ENCODE results near the gene SNTG2.

Gene SNTG2

DNA sequence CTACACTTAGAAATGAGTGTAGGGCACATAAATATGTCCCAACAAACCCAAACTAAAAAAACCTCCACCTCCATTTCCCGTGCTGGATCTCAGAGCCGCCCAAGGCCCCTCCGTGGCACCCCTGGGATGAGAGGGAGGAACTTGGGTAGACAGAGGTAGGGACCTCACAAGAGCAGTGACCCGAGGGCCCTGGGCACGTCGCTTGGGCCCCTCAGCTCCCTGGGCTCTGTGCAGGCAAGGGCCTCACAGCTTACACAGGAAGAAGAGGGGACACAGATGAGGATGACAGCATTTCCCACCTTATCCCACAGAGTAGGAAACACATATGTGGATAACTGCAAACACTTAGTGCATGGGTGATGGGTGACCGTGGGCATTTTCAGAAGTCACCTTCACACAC is 368.7 kb downstream of the SNTG2 start:
- DNase-seq (ENCODE audit: low read depth) = no peak

DNA sequence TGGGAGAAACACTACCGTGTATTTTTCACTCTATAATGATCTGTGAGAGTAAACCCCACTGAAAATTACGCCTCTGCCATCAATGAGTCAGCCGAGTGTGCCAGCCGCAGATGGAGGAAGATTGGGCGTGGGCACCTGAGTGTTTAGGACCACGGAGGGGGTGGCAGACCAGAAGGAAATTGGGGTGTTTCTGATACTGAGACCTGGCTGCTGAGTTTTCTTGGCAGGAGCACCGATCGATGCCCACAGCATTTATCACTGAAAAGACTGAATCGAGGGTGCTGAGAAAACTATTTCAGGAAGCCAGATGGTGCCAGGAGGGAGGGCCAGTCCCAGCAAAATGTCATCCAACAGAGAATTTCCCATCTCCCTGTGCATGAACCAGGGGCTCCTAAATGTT is 370.7 kb downstream of the SNTG2 start:
- no peak for DNase-seq (ENCODE audit: low read depth)

DNA sequence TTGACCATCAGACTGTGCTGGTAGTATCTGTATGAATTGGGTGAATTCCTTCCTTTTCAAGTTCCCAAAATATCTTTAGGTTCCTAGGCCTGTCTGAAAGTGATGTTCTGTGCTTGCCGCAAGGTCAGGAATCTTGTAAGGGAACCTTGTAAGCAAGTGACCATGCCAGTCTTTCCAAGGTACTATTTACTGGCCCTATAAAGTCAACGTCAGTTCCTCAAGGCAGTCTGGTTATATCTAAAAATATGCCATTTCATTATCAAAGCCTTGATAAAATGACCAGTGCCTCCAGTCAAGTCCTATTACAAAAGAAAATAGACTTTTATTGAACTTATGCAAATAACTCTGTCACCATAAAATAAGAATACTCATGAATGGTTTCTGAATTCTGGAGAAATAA is 374.2 kb downstream of the SNTG2 start:
- DNase-seq (ENCODE audit: low read depth) = no peak

GRCh38 chr2:1328684-1329083 is 378.0 kb downstream of the SNTG2 start:
- DNase-seq (ENCODE audit: low read depth) = no peak

DNA sequence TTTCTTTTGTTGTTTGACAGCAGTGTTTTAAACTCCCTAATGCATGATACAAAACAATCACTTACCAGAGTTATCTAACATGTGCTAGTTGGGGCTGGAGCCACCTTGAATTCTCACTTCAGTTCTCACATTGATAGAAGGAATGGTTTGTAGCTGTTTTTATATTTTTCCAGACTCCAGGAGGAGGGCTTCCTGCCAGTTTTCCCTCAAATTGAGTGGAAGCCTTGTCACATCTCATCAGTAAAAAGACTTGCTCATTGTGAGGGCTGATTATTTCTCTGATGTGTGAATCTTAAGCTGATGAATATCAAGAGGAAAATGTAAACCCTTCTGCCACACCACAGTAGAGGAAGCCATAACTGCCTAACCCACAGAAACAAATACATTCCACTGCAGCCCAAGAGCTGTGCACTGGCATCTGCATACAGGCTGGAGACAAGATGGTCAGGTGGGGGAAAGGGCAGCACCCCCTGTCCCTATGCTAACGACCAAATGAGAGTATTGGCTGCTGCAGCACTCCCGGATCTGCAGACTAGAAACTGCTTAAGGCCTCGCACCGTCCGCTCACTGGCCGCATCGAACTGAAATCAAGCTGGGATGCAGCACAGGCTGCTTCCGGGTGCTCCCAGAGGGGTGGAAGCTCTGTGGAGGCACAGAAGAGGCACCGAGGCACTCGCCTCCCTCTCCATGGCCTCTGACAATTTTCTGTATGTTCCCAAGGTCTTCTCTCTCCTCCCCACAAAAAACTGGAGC is 388.9 kb downstream of the SNTG2 start:
- DNase-seq (ENCODE audit: low read depth) = no peak

DNA sequence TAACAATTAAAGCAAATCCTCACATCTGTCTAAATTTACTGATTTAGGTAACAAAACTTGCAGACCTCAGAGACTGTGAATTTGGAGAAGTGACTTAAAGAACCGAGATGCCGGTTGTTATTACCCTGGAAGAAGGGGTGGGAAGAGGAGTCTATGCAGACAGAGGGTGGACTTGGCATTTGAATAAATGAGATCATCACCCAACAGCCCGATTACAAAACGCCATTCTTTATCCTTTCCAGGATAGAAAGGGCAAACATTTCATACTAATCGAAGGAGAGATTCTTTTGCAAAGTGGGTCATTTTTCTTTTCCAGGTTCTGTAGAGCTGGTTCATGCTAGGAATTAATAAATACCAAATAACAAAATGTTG is 389.5 kb downstream of the SNTG2 start:
- no peak for DNase-seq (ENCODE audit: low read depth)

DNA sequence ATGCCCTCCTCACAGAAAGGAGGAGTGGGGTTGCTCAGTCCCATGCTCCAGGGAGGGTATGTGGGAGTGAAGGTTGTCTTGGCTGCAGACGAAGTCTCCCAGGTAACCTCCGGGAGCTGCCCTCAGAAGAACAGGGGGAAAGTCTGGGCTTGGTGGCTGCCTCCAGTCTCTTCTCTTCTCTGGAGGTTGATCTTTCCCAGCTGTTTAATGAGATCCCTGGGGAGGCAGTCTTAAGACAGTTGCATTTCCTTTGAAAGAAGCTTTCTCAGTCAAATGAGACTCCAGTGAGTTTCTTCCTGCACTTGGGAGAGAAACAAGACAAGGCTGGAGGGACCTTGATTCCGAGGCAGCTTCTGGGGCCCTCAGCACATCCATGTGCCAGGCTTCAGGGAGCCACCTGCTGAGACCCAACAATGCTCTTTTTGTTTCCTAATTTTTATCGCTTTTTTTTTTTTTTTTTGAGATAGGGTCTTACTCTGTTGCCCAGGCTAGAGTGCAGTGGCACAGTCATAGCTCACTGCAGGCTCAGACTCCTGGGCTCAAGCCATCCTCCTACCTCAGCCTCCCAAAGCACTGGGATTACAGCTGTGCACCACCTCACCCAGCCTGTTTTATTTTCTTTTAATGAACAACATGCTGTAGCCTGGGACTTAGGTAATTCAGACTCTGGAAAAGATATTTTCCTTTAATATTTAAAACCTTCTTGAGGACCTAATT is 390.9 kb downstream of the SNTG2 start:
- DNase-seq (ENCODE audit: low read depth) = no peak

GRCh38 chr2:1348789-1349188 is 398.1 kb downstream of the SNTG2 start:
- DNase-seq (ENCODE audit: low read depth) = no peak

DNA sequence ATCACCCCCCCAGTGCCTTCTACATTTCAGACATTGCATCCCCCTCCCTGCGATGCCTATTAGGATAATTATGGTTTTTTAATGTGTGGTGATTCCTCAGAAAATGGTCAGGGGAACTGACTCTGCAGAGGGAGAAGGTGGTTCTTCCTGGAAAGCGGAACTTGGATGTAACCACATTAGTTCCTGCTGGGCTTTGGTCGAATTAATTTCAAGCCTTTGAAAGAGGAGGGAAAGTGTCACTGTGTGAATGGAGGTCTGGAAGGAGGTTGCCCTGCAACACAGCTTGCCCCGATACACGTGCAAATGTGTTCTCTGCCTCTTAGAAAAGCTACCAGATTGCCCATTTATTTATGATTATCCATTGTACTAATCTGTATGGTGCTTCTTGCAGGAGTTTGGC is 399.5 kb downstream of the SNTG2 start:
- no peak for DNase-seq (ENCODE audit: low read depth)

- DNase-seq (ENCODE audit: low read depth) = no peak
Measured at GRCh38 chr2:1353124-1353523, 402.5 kb downstream of the SNTG2 start.

DNA sequence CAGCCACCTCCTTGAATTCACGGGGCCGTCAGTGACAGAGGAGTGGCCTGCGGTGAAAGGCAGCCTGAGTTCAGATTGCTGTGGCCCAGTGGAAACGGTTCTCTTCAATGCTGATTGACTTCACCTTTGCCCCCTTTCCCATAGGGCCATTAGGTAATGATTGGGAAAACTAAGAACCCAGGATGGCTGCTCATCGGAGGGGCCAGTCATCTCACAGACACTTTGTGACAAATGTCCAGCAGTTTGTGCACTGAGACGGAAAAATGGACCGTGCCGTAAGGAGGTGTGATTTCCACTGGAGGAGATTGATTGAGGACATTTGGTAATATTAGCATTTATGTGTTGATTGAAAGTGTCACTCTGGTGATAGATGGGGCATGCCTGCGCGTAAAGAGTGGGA is 402.9 kb downstream of the SNTG2 start:
- DNase-seq (ENCODE audit: low read depth) = no peak

DNA sequence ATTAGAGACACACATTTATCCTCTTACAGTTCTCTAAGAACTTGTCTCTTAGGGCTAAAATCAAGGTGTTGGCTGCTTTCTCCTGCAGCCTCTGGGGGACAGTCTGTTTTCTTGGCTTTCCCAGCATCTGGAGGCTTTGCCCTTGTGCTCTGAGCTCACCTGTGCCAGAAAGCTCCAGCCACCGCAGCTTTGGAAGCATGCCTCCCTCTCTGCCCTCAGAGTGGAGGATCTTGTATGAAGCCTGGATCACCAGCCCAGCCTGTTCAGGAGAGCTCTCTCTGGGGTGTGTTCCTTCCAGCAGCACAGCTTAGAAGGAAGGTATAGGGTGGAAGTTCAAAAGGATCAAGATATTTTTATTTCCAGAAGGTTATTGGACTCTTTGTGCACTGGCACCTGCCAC is 409.5 kb downstream of the SNTG2 start:
- DNase-seq (ENCODE audit: low read depth) = no peak

DNA sequence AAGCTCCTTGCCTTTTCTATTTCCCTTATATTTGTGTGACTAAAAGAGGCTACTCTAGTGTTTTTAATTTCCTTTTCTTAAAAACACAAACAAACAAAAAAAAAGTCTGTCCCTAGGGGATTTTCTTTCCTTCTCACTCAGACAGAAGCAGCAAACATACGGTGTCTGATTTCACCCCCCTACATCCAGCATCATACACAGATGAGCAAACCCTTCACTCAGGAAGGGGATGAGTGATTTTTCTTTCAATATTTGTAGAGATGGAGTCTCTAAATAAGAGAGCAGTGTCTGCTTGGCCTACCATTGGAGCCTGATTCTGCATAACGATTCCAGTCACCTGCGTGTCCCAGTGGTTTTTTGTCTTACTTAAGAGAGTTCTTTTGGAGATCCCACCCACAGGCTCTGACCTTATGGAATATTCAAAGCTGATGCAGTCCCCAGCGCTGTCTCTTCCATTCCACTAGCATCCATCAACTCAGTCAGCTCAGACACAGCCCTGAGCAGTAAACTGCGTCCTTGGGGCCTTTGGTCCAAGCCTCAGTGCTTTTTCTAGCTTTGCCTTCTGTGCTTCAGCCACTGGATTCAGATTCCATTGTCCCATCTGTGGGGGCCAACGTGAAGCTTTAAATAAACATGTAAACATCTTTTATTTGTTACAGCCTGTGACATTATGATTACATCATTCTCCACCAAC is 410.1 kb downstream of the SNTG2 start:
- no peak for DNase-seq (ENCODE audit: low read depth)

DNA sequence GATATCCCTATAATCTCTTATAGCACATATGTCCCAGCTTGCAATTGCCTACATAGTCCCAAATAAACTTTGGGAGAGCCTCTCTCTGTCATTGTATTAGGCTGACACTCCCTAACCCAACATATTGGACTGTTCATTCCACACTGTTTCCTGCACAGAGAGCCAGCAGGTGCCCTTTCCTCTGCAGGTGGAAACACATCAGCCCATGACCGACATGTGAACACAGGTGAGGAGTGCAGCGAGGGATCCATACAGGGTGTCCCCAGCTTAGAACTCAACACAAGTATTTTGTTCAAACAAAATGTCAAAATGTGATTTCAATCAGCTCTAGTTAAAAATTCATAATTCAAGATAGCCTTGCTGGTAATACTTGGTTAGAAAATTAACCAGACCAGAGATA is 412.7 kb downstream of the SNTG2 start:
- no peak for DNase-seq (ENCODE audit: low read depth)

DNA sequence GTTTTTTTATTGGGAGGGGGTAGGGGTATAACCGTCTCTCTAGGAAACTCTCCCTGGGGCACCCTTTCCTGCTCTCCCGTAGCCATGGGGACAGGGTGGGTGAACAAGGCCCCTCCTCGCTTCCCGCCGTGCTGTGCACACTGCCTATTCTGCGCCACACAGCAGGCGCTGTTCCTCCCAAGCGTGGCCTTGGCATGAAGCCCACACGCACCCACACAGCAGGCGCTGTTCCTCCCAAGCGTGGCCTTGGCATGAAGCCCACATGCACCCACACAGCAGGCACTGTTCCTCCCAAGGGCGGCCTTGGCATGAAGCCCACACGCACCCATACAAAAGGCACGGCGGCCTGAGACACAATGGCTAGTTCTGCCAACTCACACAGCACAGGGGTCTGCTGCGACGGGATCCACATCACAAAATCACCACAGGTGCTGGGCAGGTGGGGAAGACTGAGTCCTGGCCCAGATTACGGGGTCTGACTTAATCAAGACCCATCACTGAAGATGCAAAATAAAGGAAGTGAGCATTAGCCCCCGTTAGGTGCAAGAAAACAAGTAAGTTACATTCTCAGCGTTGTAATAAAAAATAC is 416.0 kb downstream of the SNTG2 start:
- DNase-seq (ENCODE audit: low read depth) = no peak

GRCh38 chr2:1367601-1368000 is 417.0 kb downstream of the SNTG2 start:
- no peak for DNase-seq (ENCODE audit: low read depth)

- DNase-seq (ENCODE audit: low read depth) = no peak
Measured at GRCh38 chr2:1369905-1370304, 419.3 kb downstream of the SNTG2 start.

- no peak for DNase-seq (ENCODE audit: low read depth)
Measured at GRCh38 chr2:1370461-1370860, 419.8 kb downstream of the SNTG2 start.

- no peak for DNase-seq (ENCODE audit: low read depth)
Measured at GRCh38 chr2:1371082-1371481, 420.4 kb downstream of the SNTG2 start.

GRCh38 chr2:1373830-1374229 is 423.2 kb downstream of the SNTG2 start:
- DNase-seq (ENCODE audit: low read depth) = no peak

- DNase-seq (ENCODE audit: low read depth) = no peak
Measured at GRCh38 chr2:1374287-1374686, 423.6 kb downstream of the SNTG2 start.

GRCh38 chr2:1375794-1376193 is 425.1 kb downstream of the SNTG2 start:
- no peak for DNase-seq (ENCODE audit: low read depth)

DNA sequence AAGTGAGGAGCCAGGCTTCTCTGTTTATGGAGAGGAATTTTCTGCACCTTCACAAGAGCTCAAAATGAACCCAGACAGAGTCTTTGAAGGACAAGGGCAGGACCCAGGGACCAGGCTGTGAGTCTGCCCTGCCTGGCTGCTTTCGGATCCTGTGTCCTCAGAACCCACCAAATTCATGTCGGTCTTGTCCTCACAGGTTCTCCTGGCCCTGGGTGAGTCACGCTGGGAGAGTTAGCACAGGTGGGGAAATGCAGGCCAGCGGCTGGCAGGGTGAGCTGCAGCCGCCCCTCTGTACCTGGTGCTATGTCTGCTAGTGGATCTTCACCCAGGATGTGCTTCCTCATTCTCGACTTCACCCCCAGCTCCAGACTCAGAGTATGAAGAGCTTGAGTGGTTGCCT is 426.8 kb downstream of the SNTG2 start:
- no peak for DNase-seq (ENCODE audit: low read depth)

Data from activated T-cell treated with anti-CD3 and anti-CD28 coated beads for 24 hours (primary cell).